SJCRH30 (cell line): Measurements from ENCODE around the gene ISY1. TPM values are rescaled to one million over a fixed set of nuclear protein-coding genes. Genes with fewer than 3 reads are reported as not detected.
A peak's percentile ranks its signal among the peaks of the same experiment; 100 is the strongest.
"Not testable (repeated sequence)": the region's sequence is repeated elsewhere in the genome, so short reads cannot be mapped to it uniquely, and the experiment has no call there.

Source experiments
- DNase-seq, 2 experiments: peaks; one replicate each; pipeline ENCODE4 v3.0.0-alpha.2; 2015 to 2020
- H3K27ac ChIP-seq: fragments of 250-450 bp; sonication (Bioruptor Pico); 2 replicates; pipeline ENCODE4 v1.5.1; 2020; ENCODE audit warnings: mild to moderate bottlenecking, moderate library complexity
- H3K27me3 ChIP-seq: fragments of 250-450 bp; sonication (Bioruptor Pico); 2 replicates; pipeline ENCODE4 v1.5.1; 2020; ENCODE audit warnings: mild to moderate bottlenecking, moderate library complexity
- H3K36me3 ChIP-seq: fragments of 250-450 bp; sonication (Bioruptor Pico); 2 replicates; pipeline ENCODE4 v1.5.1; 2020; ENCODE audit warnings: mild to moderate bottlenecking, moderate library complexity
- H3K4me1 ChIP-seq: fragments of 250-450 bp; sonication (Bioruptor Pico); 2 replicates; pipeline ENCODE4 v1.5.1; 2020; ENCODE audit warnings: mild to moderate bottlenecking, moderate library complexity
- H3K4me3 ChIP-seq: fragments of 250-450 bp; sonication (Bioruptor Pico); 2 replicates; pipeline ENCODE4 v1.5.1; 2020; ENCODE audit warnings: mild to moderate bottlenecking, moderate library complexity
- H3K9me3 ChIP-seq: fragments of 250-450 bp; sonication (Bioruptor Pico); replicated peaks from 2 replicates; pipeline ENCODE4 v1.5.1; 2020; ENCODE audit warnings: mild to moderate bottlenecking, moderate library complexity
- total RNA-seq: library from RNA; depleted of rRNA; stranded (reverse); fragments of >200 nt; shearing (Covaris generic); gene quantifications from 2 replicates; pipeline ENCODE4 v1.2.3, GENCODE V29; 2014; rRNA removed

ISY1 gene
- total RNA-seq = 45.4 and 48.8 TPM in 2 replicates

DNA sequence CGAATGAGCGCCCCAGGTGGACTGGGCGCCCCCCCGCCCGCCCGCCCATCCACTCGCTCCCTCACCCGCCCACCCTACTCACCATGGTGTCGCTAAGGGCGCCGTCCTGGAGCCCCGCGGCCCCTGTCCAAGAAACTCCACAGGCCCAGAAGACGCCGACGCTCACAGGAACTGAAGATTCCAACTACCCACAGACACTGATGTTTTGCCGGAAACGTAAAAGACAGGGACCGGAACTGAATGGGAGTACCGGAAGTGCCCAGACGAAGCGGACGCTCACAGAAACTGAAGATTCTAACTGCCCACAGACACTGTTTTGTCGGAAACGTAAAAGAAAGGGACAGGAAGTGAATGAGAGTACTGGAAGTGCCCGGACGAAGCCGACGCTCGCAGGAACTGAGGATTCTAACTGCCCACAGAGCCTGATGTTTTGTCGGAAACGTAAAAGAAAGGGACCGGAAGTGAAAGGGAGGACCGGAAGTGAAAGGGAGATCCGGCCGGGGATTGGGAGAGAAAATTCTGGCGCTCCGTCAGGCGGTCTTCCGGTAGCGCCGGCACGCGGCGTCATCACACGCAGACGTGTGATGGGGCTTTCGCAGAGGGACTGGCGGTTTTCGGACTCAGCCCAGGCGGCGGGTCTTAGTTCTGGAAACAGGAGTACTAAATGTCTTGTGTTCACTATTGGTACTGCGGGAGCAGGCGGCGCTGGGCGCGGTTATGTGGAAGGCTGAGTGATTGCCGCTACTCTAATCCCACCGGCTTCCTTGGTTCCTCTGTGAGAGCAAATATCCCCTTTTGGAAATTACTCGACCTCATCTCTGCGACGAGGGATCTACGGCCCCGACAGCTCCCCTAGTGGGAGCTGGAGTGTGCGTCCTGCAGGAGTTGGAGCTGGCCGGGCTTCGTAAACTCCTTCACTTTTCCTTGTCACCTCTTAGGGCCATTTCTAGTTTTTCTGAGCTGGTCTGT, at the start of gene ISY1:
TSS of gene ISY1 (minus strand) at position 173 of the 969 bp plus-strand sequence. CDS start at position 85, 88 bp downstream.
- Histone ChIP-seq H3K4me1 (no peaks in the 10 kb centered on the region; the same call in 1 of the 2 replicates), H3K27me3 (no peaks in the 10 kb centered on the region), H3K36me3 (peaks cover 21% of the 10 kb centered on the region), H3K27ac (peak within 1 kb of the TSS; percentile 91), H3K9me3 (no peaks in the 10 kb centered on the region), H3K4me3 (peak within 1 kb of the TSS; percentile 66)
- peak; percentile 92 to 97 for DNase-seq

DNA sequence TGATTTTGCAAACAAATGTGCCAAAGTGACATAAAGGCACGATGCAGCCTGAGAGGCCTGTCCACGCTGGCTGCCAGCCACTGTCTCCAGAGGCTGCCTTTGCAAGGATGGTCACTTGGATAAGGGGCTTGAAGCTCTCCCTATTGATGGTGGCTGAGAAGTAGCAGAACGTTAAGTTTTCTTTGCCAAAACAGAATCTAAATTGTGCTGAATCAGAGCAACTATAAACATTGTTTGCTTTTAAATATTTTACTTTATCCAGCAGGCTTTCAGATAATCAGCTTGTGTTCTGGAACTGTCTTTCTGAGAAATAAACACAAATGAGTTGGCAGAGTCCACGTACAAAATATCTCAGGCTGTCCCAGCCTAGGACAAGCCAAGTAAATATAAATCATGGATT, 46.6 kb upstream of the ISY1 start:
- no peak overlapping the region for H3K4me3 ChIP-seq
- H3K4me1 ChIP-seq = peaks cover 8% of the 10 kb centered on the region; the same call in 1 of the 2 replicates
- no peak overlapping the region for H3K27ac ChIP-seq
- no peak for DNase-seq
- H3K9me3 ChIP-seq = no peaks in the 10 kb centered on the region
- no peaks in the 10 kb centered on the region for H3K27me3 ChIP-seq
- no peaks in the 10 kb centered on the region for H3K36me3 ChIP-seq

DNA sequence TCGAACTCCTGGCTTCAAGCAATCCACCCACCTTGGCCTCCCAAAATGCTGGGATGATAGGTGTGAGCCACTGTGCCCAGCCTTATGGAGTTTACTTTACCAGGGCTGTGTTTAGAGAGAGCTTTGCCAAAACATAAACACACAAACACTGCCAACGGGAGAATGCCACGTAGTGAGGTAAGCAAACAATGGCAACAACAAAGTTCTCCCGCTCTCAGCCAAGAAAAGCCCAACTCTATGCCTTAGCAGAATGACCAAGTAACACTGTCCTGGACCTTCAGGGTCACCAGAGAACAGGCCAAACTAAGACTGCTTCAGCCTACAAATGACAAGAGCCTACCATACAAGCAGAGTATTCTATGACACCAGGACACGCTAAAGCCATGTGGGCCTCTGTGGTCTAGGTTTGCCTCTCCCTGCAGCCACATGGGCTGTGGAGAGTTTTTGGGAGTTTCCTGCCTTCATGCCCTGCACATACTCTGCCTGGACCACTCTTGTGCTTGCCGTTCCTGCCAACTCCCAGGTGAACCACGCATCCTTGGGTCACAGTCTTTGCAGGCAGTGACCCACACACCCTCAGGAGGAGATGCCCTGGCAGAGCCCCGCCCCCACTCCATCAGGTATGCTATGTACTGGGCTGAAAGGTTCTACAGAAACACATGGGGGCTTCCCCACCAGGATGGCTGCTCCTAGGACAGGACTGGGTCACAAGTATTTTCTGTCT, 44.4 kb upstream of the ISY1 start:
- Histone ChIP-seq H3K4me3 (no peak overlapping the region), H3K27ac (no peak overlapping the region), H3K9me3 (no peaks in the 10 kb centered on the region), H3K27me3 (no peaks in the 10 kb centered on the region), H3K36me3 (no peaks in the 10 kb centered on the region), H3K4me1 (no peaks in the 10 kb centered on the region)
- DNase-seq = no peak

DNA sequence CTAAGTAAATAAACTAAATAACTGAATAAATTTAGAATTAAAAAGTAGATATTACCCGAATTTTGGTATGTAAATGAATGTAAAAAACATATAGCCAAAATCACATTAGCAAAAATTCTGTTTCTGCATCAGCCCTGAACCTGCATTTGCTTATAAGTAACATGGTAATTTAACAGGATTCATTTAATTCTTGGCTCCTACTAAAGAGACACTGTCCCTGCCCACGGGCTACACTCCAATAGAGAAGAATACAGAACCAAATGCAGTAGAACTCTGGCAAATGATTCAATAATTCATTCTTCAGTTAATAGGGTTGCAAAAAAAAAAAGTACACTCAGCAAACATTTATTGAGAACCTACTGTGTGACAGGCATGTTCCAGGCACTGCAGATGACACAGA, 43.6 kb upstream of the ISY1 start:
- H3K27me3 ChIP-seq = no peaks in the 10 kb centered on the region
- DNase-seq = no peak
- no peak overlapping the region for H3K27ac ChIP-seq
- no peak overlapping the region for H3K4me3 ChIP-seq
- H3K36me3 ChIP-seq = no peaks in the 10 kb centered on the region
- no peaks in the 10 kb centered on the region for H3K9me3 ChIP-seq
- no peaks in the 10 kb centered on the region for H3K4me1 ChIP-seq

DNA sequence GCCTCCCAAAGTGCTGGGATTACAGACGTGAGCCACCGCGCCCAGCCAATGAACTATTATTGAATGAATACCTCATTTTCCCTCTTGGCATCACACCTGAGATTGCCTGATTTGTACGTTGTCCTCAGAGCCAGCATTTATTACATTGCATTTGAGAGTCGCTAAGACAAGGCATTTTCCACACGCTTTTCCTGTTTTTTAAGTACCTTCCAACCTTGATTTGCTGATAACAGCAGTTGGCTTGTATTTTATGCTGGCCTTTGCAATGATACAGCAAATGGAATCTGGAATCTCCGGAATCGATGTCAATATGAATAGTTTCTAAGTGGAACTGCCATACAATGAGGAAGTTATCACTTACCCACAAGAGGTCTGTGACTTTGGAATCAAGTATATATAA, 38.5 kb upstream of the ISY1 start:
- Histone ChIP-seq H3K27me3 (no peaks in the 10 kb centered on the region), H3K4me3 (no peak overlapping the region), H3K36me3 (no peaks in the 10 kb centered on the region), H3K4me1 (no peaks in the 10 kb centered on the region), H3K27ac (no peak overlapping the region), H3K9me3 (no peaks in the 10 kb centered on the region)
- no peak for DNase-seq

DNA sequence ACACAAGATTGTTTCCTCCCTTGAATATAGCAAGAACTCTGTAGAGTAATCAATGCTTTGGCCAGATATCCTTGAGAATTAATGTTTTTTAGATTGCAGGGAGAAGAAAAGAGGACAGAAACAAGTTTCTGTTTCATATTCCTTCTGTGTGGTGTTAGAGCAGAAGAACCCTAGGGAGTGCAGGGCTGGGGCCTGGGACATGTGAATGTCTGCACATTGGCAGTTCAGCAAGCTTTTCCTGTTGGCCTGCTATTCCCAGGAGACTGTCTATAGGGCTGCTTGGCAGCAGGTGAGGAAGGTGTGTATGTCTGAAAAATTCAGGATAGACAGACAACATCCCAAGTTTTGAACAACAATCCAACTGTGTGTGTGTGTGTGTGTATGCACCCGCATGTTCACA, 36.5 kb upstream of the ISY1 start:
- no peak for DNase-seq
- no peaks in the 10 kb centered on the region for H3K27me3 ChIP-seq
- no peak overlapping the region for H3K4me3 ChIP-seq
- no peaks in the 10 kb centered on the region for H3K9me3 ChIP-seq
- no peaks in the 10 kb centered on the region for H3K36me3 ChIP-seq
- H3K4me1 ChIP-seq = no peaks in the 10 kb centered on the region
- H3K27ac ChIP-seq = no peak overlapping the region

DNA sequence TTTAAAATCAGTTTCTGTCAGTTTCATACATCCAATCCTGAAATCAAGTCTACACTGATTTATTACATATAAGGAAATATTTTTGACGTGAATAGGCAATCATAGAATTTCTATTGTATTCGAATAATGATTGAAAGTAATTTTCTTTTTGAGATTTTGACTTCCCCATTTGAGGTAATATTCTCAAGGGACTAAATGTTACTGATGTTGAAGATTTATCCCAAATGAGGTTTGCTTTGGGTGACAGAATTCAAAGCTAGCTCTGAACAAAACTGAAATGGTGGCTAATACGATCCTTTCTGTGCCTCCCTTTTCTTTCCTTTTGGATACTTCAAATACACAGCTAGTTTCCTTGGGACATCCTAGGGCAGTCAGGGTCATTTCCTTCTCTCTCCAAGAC, 35.7 kb upstream of the ISY1 start:
- Histone ChIP-seq H3K4me3 (no peak overlapping the region), H3K4me1 (no peaks in the 10 kb centered on the region), H3K9me3 (no peaks in the 10 kb centered on the region), H3K27ac (no peak overlapping the region), H3K36me3 (no peaks in the 10 kb centered on the region), H3K27me3 (no peaks in the 10 kb centered on the region)
- DNase-seq = no peak

DNA sequence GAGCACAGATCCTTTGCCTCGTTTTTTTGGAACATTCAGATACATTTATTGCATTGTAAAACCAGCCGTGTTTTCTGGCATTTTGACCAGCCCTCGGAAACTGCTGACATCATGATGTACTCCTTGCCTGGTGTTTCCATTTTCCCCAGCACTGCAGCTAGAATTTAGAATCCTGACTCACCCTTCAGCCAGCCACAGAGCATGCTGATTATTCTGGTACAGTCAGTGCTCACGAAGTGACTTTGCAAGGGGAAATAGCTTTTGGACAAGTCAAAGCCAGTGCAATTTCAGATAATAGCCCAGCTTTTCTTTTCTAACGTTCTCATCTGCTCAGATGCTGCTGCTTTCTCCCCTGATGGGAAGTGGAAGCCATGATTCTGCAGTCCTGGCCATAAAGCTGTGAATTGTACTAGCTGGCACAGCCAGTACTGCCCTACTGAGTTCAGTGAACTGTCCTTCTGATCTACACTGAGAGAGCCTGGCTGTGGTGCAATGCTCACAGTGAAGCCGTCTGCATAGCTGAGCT, 34.9 kb upstream of the ISY1 start:
- no peak for DNase-seq
- no peak overlapping the region for H3K4me3 ChIP-seq

DNA sequence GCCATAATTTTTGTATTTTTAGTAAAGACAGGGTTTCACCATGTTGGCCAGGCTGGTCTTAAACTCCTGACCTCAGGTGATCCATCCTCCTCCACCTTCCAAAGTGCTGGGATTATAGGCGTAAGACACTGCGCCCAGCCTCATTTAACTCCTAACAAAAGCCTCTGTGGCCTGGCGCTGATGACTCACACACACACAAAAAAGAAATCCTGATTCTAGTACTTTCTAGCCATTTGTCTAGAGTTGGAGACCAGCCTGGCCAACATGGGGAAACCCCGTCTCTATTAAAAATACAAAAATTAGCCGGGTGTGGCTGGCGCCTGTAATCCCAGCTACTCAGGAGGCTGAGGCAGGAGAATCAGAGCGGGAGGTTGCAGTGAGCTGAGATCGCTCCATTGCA, 28.9 kb upstream of the ISY1 start:
- not testable (repeated sequence) for H3K9me3 ChIP-seq, H3K4me1 ChIP-seq, H3K27me3 ChIP-seq, H3K36me3 ChIP-seq, H3K4me3 ChIP-seq, H3K27ac ChIP-seq, DNase-seq

More for the DNA sequence above, 34.9 kb upstream of the ISY1 start:
- Histone ChIP-seq H3K36me3 (no peaks in the 10 kb centered on the region), H3K27ac (no peak overlapping the region), H3K9me3 (no peaks in the 10 kb centered on the region), H3K27me3 (no peaks in the 10 kb centered on the region), H3K4me1 (no peaks in the 10 kb centered on the region)

DNA sequence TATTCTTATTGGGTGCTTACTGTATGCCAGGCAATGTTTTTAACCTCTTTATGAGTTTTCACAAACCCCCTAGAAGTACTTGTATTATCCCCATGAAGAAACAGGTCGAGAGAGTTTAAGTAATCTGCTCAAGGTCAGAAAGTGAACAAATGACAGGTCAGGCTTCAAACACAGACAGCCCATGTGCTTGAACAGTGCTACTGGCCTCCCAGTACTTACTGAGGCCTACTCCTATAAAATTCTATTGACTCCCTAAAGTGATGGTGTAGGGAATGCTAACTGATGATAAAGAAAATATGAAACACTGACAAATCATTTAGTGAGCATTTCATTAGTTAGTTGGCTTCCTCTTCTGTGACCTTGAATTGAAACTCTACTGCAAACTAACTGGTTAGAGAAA, 27.0 kb upstream of the ISY1 start:
- DNase-seq = no peak

DNA sequence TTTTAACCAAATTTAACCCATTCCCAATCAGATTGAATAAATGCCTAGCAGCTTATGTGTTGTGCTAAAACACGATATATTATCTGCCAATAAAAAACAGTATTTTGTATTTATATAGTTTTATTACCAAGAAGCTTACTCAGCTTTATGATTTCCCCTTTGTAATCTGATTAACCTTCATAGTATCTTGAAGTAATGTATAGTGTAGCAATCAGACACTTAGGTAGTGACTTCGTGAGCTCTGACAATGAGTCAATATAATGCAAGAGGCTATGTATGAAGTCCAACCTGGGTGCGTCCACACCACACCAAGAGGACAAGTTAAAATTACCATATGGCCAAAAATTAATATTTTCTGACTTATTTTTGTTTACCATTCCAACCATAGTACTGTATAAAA, 24.9 kb upstream of the ISY1 start:
- Histone ChIP-seq H3K27ac (no peak overlapping the region), H3K4me3 (no peak overlapping the region), H3K27me3 (no peaks in the 10 kb centered on the region), H3K9me3 (no peaks in the 10 kb centered on the region), H3K4me1 (peaks cover under 1% of the 10 kb centered on the region), H3K36me3 (peaks cover 14% of the 10 kb centered on the region)
- DNase-seq = no peak

More for the DNA sequence above, 27.0 kb upstream of the ISY1 start:
- Histone ChIP-seq H3K27ac (no peak overlapping the region), H3K9me3 (no peaks in the 10 kb centered on the region), H3K4me3 (no peak overlapping the region), H3K36me3 (0 out of 2 replicates have a peak, but pooled peaks cover under 1% of the 10 kb centered on the region), H3K27me3 (no peaks in the 10 kb centered on the region), H3K4me1 (no peaks in the 10 kb centered on the region)

DNA sequence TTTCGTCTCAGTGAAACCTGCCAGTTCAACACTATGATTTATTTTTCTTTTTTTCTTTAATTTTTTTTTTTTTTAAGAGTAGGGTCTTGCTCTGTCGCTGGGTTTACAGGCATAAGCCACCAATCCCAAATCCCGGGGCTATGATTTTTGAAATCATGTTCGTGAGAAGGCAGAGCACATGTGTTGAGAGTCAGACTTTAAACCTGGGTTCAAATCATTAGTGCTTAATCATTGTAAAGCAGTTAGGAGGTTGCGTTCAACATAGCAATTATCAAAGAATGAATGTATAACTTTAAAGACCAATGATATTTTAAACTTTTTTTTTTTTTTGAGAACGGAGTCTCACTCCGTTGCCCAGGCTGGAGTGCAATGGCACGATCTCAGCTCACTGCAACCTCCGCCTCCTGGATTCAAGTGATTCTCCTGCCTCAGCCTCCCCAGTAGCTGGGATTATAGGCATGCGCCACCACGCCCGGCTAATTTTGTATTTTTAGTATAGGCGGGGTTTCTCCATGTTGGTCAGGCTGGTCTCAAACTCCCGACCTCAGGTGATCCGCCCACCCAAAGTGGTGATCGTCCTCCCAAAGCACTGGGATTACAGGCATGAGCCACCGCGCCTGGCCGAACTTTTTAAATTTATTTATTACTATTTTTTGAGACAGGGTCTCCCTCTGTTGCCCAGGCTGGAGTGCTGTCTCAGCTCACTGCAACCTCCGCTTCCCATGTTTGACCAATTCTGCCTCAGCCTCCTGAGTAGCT, 24.1 kb upstream of the ISY1 start:
- not testable (repeated sequence) for H3K9me3 ChIP-seq, H3K27me3 ChIP-seq, H3K4me1 ChIP-seq, DNase-seq
- Histone ChIP-seq H3K27ac (peak overlapping the region; percentile 98; the same call in 1 of the 2 replicates), H3K36me3 (peaks cover 21% of the 10 kb centered on the region), H3K4me3 (peak overlapping the region; percentile 96)

DNA sequence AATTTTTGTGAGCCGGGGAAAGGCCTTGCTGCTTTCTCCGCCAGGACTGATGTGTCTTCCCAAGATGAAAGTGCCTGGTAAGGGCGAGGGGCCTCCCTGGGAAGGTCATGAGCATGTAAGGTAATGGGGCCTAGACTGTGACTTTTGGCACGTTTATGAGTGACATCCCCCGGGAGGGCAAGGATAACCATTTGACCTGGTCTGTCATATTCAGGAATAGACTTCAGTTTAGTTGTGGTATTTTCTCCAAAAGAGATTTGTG, 23.5 kb upstream of the ISY1 start:
- Histone ChIP-seq H3K9me3 (no peaks in the 10 kb centered on the region), H3K27ac (peak overlapping the region; percentile 98), H3K36me3 (peaks cover 23% of the 10 kb centered on the region), H3K4me1 (peaks cover 12% of the 10 kb centered on the region), H3K4me3 (peak overlapping the region; percentile 96), H3K27me3 (no peaks in the 10 kb centered on the region)
- peak; percentile 53 to 59 for DNase-seq

DNA sequence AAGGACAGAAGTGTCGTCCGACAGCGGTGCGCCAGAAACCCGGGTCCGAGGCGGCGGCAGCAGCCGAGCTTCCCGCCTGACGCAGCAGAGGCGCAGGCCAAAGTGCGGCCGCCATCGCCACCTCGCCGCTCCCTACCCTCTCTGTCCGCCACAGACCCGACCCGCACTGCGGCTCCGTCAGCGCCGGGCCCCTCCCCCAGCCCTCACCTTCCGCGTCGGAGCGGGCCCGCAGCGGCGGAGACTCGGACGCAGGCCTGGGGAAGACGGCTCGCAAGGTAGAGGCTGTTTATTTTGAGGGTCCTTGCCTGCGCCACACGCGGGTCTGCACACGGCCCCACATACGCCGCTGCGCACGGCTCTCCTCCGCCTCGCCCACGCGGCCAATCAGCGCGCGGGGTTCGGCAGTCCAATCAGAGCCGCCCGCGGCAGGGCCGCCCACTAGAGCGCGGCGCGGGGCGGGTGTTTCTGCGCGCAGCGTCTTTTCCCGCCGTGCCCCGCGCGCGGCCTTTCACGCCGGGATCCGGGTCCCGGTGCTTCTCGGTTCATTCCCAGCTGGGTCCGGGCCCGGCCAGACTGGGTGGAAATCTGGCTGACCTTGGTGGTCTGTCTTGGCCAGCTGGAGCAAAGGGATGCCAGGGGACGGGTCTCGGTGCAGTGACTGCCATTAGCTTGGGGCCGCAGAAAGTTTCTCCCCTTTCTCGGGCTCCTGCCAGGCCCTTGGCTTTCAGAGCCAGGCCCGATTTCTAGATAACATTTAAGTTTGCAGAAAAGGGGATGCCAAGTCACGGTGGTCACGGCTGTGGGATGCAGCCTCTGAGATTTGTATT, 22.9 kb upstream of the ISY1 start, which contains the start of gene CNBP:
TSS of gene CNBP (minus strand) at position 328 of the 827 bp plus-strand sequence. CDS start 12,139 bp downstream, outside the sequence.
- H3K36me3 ChIP-seq = peaks cover 28% of the 10 kb centered on the region
- peak; percentile 90 to 95 for DNase-seq
- H3K4me1 ChIP-seq = peaks cover 12% of the 10 kb centered on the region
- no peaks in the 10 kb centered on the region for H3K9me3 ChIP-seq
- no peaks in the 10 kb centered on the region for H3K27me3 ChIP-seq
- H3K27ac ChIP-seq = peak within 1 kb of the TSS; percentile 98
- H3K4me3 ChIP-seq = peak within 1 kb of the TSS; percentile 96
